GM06990 (cell line): Measurements from ENCODE around the gene TPSD1.

ENCODE experiments used
- DNase-seq: peaks from one replicate; pipeline ENCODE4 v3.0.0-alpha.2; 2011; ENCODE audit not compliant: insufficient read length; ENCODE audit errors: extremely low read depth
- H3K27me3 ChIP-seq: replicated peaks from 2 replicates; pipeline ENCODE4 v1.6.0; 2011; ENCODE audit warnings: low read length; ENCODE audit not compliant: control insufficient read depth, insufficient read depth
- H3K36me3 ChIP-seq: 2 replicates; pipeline ENCODE4 v1.5.1; 2011; ENCODE audit warnings: low read length; ENCODE audit not compliant: control insufficient read depth, insufficient read depth
- H3K4me3 ChIP-seq: replicated peaks from 2 replicates; pipeline ENCODE4 v1.5.1; 2011; ENCODE audit warnings: low read depth, mild to moderate bottlenecking, control low read depth, low read length
- TF ChIP-seq, protein P1 (sequence below): IDR thresholded peaks from 2 replicates; pipeline ENCODE4 v1.5.1; 2011; ENCODE audit warnings: low read length, control low read depth, mild to moderate bottlenecking, inconsistent platforms; ENCODE audit not compliant: insufficient read depth, poor library complexity, severe bottlenecking

Gene TPSD1

DNA sequence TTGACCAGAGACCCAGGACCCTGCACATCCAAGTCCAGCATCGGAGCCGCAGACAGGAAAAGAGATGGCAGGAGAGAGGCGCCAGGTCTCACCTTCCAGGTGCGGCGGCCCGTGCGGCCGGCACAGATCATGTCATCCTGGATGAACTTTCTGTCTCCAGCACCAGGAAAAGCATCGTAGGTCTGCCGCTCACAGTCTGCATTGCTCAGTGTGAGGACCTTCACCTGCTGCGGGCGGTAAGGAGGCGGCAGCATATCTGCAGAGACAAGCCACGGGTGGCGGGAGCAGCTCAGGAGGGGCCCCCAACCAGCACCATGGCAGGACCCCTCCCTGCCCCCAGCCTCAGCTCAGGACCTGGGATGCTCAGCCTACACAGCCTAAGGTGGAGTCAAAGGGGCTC is 17.9 kb downstream of the TPSD1 start:
- DNase-seq: no peak
- no peaks in the 10 kb centered on the region; the same call in 1 of the 2 replicates for H3K27me3 ChIP-seq

DNA sequence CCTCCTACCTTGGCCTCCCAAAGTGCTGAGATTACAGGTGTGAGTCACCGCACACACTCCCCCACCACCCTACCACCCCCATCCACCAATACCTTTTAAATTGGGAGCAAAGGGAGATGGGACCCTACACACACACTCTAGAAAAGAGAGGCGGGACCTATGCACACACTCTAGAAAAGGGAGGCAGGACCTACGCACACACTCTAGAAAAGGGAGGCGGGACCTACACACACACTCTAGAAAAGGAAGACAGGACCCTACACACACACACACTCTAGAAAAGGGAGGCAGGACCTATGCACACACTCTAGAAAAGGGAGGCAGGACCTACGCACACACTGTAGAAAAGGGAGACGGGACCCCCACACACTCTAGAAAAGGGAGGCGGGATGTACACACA is 18.9 kb downstream of the TPSD1 start:
- no peak for DNase-seq
- Histone ChIP-seq H3K36me3 (no peaks in the 10 kb centered on the region), H3K4me3 (no peak overlapping the region), H3K27me3 (no peaks in the 10 kb centered on the region; the same call in 1 of the 2 replicates)
- TF ChIP-seq, protein P1, sequence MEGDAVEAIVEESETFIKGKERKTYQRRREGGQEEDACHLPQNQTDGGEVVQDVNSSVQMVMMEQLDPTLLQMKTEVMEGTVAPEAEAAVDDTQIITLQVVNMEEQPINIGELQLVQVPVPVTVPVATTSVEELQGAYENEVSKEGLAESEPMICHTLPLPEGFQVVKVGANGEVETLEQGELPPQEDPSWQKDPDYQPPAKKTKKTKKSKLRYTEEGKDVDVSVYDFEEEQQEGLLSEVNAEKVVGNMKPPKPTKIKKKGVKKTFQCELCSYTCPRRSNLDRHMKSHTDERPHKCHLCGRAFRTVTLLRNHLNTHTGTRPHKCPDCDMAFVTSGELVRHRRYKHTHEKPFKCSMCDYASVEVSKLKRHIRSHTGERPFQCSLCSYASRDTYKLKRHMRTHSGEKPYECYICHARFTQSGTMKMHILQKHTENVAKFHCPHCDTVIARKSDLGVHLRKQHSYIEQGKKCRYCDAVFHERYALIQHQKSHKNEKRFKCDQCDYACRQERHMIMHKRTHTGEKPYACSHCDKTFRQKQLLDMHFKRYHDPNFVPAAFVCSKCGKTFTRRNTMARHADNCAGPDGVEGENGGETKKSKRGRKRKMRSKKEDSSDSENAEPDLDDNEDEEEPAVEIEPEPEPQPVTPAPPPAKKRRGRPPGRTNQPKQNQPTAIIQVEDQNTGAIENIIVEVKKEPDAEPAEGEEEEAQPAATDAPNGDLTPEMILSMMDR: no peak

More for the DNA sequence above, 17.9 kb downstream of the TPSD1 start:
- TF ChIP-seq, protein P1: no peak
- Histone ChIP-seq H3K4me3 (no peak overlapping the region), H3K36me3 (no peaks in the 10 kb centered on the region)

DNA sequence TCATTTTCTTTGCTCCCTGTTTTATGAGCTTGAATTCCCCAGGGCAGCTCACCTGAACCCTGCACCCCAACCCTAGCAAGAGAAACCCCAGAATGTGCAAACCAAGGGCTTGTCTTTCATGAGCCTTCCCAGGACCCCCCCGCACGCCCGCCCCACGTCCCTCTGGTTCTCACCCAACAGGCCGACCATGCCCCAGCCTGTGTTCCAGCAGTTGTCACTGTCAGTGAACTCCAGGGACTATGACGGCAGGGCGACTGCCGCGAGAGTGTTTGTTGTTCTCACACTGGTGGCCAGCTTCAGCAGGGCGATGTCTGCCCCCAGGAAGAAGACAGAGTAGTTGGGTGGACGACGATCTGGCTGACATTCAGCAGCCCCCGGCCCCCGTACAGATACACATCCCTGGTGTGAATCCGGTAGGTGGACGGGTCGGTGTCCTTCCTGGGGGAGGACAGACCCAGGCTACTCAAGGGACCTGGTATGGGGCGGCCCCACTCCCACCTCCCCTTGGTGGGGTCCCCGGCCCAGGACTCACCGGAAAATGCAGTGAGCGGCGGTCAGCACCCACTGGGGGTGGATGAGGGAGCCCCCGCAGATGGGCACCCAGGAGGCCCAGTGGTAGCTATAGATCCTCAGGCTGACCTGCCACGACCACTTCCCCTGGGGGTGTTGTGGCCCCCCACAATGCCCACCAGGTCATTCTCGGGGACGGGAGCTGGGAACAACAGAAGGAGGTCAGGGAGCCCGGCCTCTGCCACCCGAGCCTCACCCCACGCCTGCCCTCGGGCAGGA is 20.1 kb downstream of the TPSD1 start:
- no peak for DNase-seq
- TF ChIP-seq, protein P1: no peak
- Histone ChIP-seq H3K4me3 (no peak overlapping the region), H3K27me3 (no peaks in the 10 kb centered on the region; the same call in 1 of the 2 replicates), H3K36me3 (no peaks in the 10 kb centered on the region)

DNA sequence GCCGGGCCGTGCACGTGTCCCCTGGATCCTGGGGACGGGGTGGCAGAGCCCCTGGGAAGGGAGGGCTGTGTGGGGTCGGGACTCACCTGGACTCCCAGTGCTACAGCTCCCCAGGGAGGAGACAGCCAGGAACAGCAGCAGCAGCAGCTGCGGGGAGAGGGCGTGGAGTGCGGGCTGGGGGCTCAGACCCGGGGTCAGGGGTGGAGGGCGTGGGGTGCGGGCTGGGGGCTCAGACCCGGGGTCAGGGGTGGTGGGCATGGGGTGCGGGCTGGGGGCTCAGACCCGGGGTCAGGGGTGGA is 20.7 kb downstream of the TPSD1 start:
- H3K27me3 ChIP-seq: no peaks in the 10 kb centered on the region; the same call in 1 of the 2 replicates
- H3K36me3 ChIP-seq: no peaks in the 10 kb centered on the region
- H3K4me3 ChIP-seq: no peak overlapping the region
- DNase-seq: no peak
- TF ChIP-seq, protein P1: no peak

DNA sequence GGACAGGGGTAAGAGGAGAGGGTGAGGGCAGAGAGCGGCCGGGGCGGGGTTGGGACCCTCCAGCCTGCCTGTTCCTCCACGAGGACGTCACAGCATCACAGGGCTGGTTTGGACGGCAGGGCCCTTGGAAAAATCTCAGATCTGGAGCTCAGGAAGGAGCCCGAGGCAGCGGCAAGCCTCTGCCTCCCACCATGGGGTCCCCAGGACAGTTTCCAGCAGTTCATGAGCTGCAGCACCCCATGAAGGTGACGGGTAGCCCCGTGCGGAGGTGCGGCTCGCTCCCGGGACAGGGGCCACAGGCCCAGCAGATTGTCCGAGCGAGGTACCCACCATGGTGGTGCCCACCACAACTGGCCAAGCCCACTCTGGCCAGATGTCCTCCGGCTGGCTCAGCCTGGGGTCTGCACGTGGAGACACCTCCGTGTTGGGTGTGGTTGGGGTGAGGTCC is 21.3 kb downstream of the TPSD1 start:
- TF ChIP-seq, protein P1: no peak
- H3K36me3 ChIP-seq: no peaks in the 10 kb centered on the region
- no peak for DNase-seq
- no peak overlapping the region for H3K4me3 ChIP-seq
- H3K27me3 ChIP-seq: no peaks in the 10 kb centered on the region; the same call in 1 of the 2 replicates
